H1 (cell line): ENCODE results near the gene TUBB8. TPM values are rescaled to one million over a fixed set of nuclear protein-coding genes. Genes with fewer than 3 reads are reported as not detected.

ENCODE experiments used
- CTCF ChIA-PET: fragments of 300-600 bp; sonication (Branson Sonifier 250); formaldehyde crosslinking; loops from one replicate; lab custom pipeline; 2021; ENCODE audit not compliant: partially characterized antibody; lab: Charles Lee
- POLR2A ChIA-PET: fragments of 300-600 bp; sonication (Branson Sonifier 250); formaldehyde crosslinking; loops from one replicate; lab custom pipeline; 2021; ENCODE audit warnings: inconsistent platforms; ENCODE audit not compliant: partially characterized antibody; lab: Charles Lee
- DNase-seq, 2 experiments: peaks; one replicate each; pipeline versions ENCODE4 v3.0.0 to v3.0.0-alpha.2; 2010 to 2022; ENCODE audit warnings: low spot score in 2 of 2, low read depth in 1 of 2, mixed read lengths in 1 of 2
- FAIRE-seq: peaks from 2 replicates; lab custom pipeline; 2011; peaks lifted over from hg19 to GRCh38; lab: Jason Lieb, UNC
- H2AFZ ChIP-seq: 2 replicates; pipeline ENCODE4 v1.8.1; 2012; ENCODE audit warnings: low read length, inconsistent platforms
- H2AK5ac ChIP-seq: 2 replicates; pipeline ENCODE4 v1.6.1; 2013; ENCODE audit warnings: low read depth, low read length
- H2BK120ac ChIP-seq: replicated peaks from 2 replicates; pipeline ENCODE3; 2013; ENCODE audit warnings: low read depth, low read length, inconsistent platforms
- H2BK12ac ChIP-seq: 2 replicates; pipeline ENCODE4 v1.6.1; 2013; ENCODE audit warnings: low read depth, low read length
- H2BK15ac ChIP-seq: 2 replicates; pipeline ENCODE4 v1.6.1; 2013; ENCODE audit warnings: low read length
- H2BK20ac ChIP-seq: 2 replicates; pipeline ENCODE4 v1.6.1; 2013; ENCODE audit warnings: low read length
- H2BK5ac ChIP-seq: 2 replicates; pipeline ENCODE4 v1.6.1; 2013; ENCODE audit warnings: low read depth, low read length
- H3K14ac ChIP-seq: 2 replicates; pipeline ENCODE4 v1.6.1; 2013; ENCODE audit warnings: inconsistent platforms; ENCODE audit not compliant: insufficient read length
- H3K18ac ChIP-seq: 2 replicates; pipeline ENCODE4 v1.6.1; 2013; ENCODE audit warnings: low read length; ENCODE audit errors: extremely low read depth
- H3K23ac ChIP-seq: 2 replicates; pipeline ENCODE4 v1.6.1; 2013; ENCODE audit warnings: inconsistent platforms; ENCODE audit not compliant: insufficient read length
- H3K23me2 ChIP-seq: 2 replicates; pipeline ENCODE4 v1.6.1; 2013; ENCODE audit warnings: low read depth, low read length
- H3K27ac ChIP-seq: 2 replicates; pipeline ENCODE4 v1.6.1; 2011; ENCODE audit warnings: low read depth, low read length, inconsistent platforms
- H3K27me3 ChIP-seq, 4 experiments: replicated peaks in 1 of 4; 1 replicate in 1 of 4; 2 replicates in 3 of 4; pipeline versions ENCODE4 v1.6.1 to v1.8.1; 2011 to 2013; ENCODE audit warnings: low read length in 3 of 4, mild to moderate bottlenecking in 3 of 4, inconsistent platforms in 2 of 4, mixed read lengths in 2 of 4, moderate library complexity in 1 of 4; ENCODE audit not compliant: control insufficient read depth in 3 of 4, insufficient read depth in 3 of 4; ENCODE audit errors: extremely low read depth in 1 of 4
- H3K36me3 ChIP-seq, 4 experiments: 2 replicates each; pipeline versions ENCODE4 v1.6.1 to v1.8.1; 2011 to 2013; ENCODE audit warnings: mild to moderate bottlenecking in 4 of 4, low read length in 3 of 4, moderate library complexity in 2 of 4, control low read depth in 1 of 4, inconsistent platforms in 1 of 4; ENCODE audit not compliant: insufficient read depth in 4 of 4, control insufficient read depth in 2 of 4
- H3K4ac ChIP-seq: replicated peaks from 2 replicates; pipeline ENCODE3; 2013; ENCODE audit warnings: low read length, low read depth, mixed read lengths, inconsistent platforms; ENCODE audit not compliant: insufficient read length
- H3K4me1 ChIP-seq, 4 experiments: replicated peaks in 1 of 4; 1 replicate in 1 of 4; 2 replicates in 3 of 4; pipeline versions ENCODE4 v1.6.1 to v1.8.1; 2011 to 2013; ENCODE audit warnings: low read length in 3 of 4, inconsistent platforms in 2 of 4, mixed read lengths in 1 of 4; ENCODE audit not compliant: insufficient read depth in 4 of 4, control insufficient read depth in 3 of 4
- H3K4me2 ChIP-seq, 2 experiments: 2 replicates each; pipeline versions ENCODE4 v1.6.1 to v1.8.1; 2011 to 2013; ENCODE audit warnings: low read depth in 2 of 2, low read length in 2 of 2, control low read depth in 1 of 2, inconsistent platforms in 1 of 2, mild to moderate bottlenecking in 1 of 2; ENCODE audit not compliant: insufficient read depth in 1 of 2
- H3K4me3 ChIP-seq, 4 experiments: fragments of 200-600, 300-600 bp in 1 of 4; sonication (generic), shearing (Covaris generic), sonication (Bioruptor Twin) in 1 of 4; 2 replicates each; pipeline versions ENCODE4 v1.5.1 to v1.8.1; 2011 to 2016; ENCODE audit warnings: low read length in 4 of 4, low read depth in 3 of 4, control low read depth in 2 of 4, inconsistent platforms in 2 of 4, mild to moderate bottlenecking in 2 of 4, mixed read lengths in 1 of 4, moderate library complexity in 1 of 4; ENCODE audit not compliant: insufficient read depth in 2 of 4; ENCODE audit errors: extremely low read depth in 1 of 4
- H3K56ac ChIP-seq: replicated peaks from 2 replicates; pipeline ENCODE3; 2013; ENCODE audit warnings: low read depth, mild to moderate bottlenecking, mixed read lengths, low read length, inconsistent platforms; ENCODE audit not compliant: insufficient read length
- H3K79me1 ChIP-seq: 2 replicates; pipeline ENCODE4 v1.6.1; 2013; ENCODE audit warnings: low read depth, low read length, control low read depth
- H3K79me2 ChIP-seq, 2 experiments: 2 replicates each; pipeline versions ENCODE4 v1.6.1 to v1.8.1; 2012 to 2013; ENCODE audit warnings: low read length in 2 of 2, mild to moderate bottlenecking in 2 of 2, inconsistent platforms in 1 of 2; ENCODE audit not compliant: insufficient read depth in 2 of 2, control insufficient read depth in 1 of 2
- H3K9ac ChIP-seq, 4 experiments: replicated peaks in 1 of 4; 1 replicate in 1 of 4; 2 replicates in 3 of 4; pipeline versions ENCODE4 v1.6.1 to v1.8.1; 2011 to 2013; ENCODE audit warnings: low read depth in 3 of 4, low read length in 3 of 4, control low read depth in 2 of 4, mild to moderate bottlenecking in 2 of 4, moderate library complexity in 2 of 4, inconsistent platforms in 1 of 4; ENCODE audit errors: extremely low read depth in 1 of 4
- H3K9me3 ChIP-seq, 2 experiments: 2 replicates each; pipeline versions ENCODE4 v1.6.1 to v1.8.1; 2012 to 2013; ENCODE audit warnings: mild to moderate bottlenecking in 2 of 2, moderate library complexity in 2 of 2, control low read depth in 1 of 2, inconsistent platforms in 1 of 2, low read depth in 1 of 2, low read length in 1 of 2, mixed read lengths in 1 of 2; ENCODE audit not compliant: insufficient read depth in 2 of 2
- H4K20me1 ChIP-seq, 2 experiments: replicated peaks in 1 of 2; 2 replicates each; pipeline versions ENCODE3 to v1.8.1; 2011 to 2013; ENCODE audit warnings: inconsistent platforms in 2 of 2, low read length in 2 of 2, mild to moderate bottlenecking in 1 of 2; ENCODE audit not compliant: insufficient read depth in 2 of 2, control insufficient read depth in 1 of 2
- H4K5ac ChIP-seq: 2 replicates; pipeline ENCODE4 v1.6.1; 2013; ENCODE audit warnings: low read length, low read depth, mixed read lengths, inconsistent platforms; ENCODE audit not compliant: insufficient read length
- H4K8ac ChIP-seq: 2 replicates; pipeline ENCODE4 v1.8.0; 2013; ENCODE audit warnings: mild to moderate bottlenecking, moderate library complexity, low read length, inconsistent platforms; ENCODE audit not compliant: insufficient read depth; ENCODE audit errors: extremely low read depth
- H4K91ac ChIP-seq: replicated peaks from 2 replicates; pipeline ENCODE3; 2013; ENCODE audit warnings: low read length, mixed read lengths, inconsistent platforms; ENCODE audit not compliant: insufficient read length
- CBX5 ChIP-seq: fragments of 300-800, 300-1000 bp; sonication (generic); IDR thresholded peaks from 2 replicates; pipeline ENCODE4 v1.7.1; 2016; ENCODE audit warnings: antibody characterized with exemption, low read length, low read depth
- EP300 ChIP-seq, 2 experiments: IDR thresholded peaks; 1 replicate in 1 of 2; 2 replicates in 1 of 2; pipeline ENCODE4 v1.6.1; 2011 to 2012; ENCODE audit warnings: low read depth in 2 of 2, low read length in 2 of 2, mild to moderate bottlenecking in 2 of 2, borderline replicate concordance in 1 of 2, inconsistent platforms in 1 of 2, moderate library complexity in 1 of 2
- EZH2 ChIP-seq: fragments of 200-600 bp; sonication (generic); IDR thresholded peaks from 2 replicates; pipeline ENCODE4 v1.7.1; 2012; ENCODE audit warnings: low read depth, mild to moderate bottlenecking, moderate library complexity, low read length, inconsistent platforms; ENCODE audit not compliant: severe bottlenecking
- KDM4A ChIP-seq: IDR thresholded peaks from one replicate; pipeline ENCODE4 v1.7.1; 2012; ENCODE audit warnings: low read depth, mild to moderate bottlenecking, moderate library complexity, low read length, inconsistent platforms; ENCODE audit not compliant: severe bottlenecking
- POU5F1 ChIP-seq: IDR thresholded peaks from 2 replicates; pipeline ENCODE4 v1.6.1; 2011; ENCODE audit warnings: low read depth, mild to moderate bottlenecking, low read length, moderate library complexity
- RAD21 ChIP-seq, 2 experiments: IDR thresholded peaks in 1 of 2; conservative IDR thresholded peaks in 1 of 2; 2 replicates each; pipeline ENCODE4 v1.6.1; 2011; ENCODE audit warnings: low read depth in 2 of 2, low read length in 2 of 2, improper control_type of control experiment in 1 of 2, inconsistent platforms in 1 of 2, mild to moderate bottlenecking in 1 of 2, moderate library complexity in 1 of 2
- RNF2 ChIP-seq: fragments of 200-900, 300-1000 bp; sonication (generic); IDR thresholded peaks from 2 replicates; pipeline ENCODE4 v1.7.1; 2016; ENCODE audit warnings: borderline replicate concordance, low read depth, mild to moderate bottlenecking, antibody characterized with exemption, low read length; ENCODE audit not compliant: poor library complexity, severe bottlenecking; ENCODE audit errors: missing control alignments
- SIX5 ChIP-seq: IDR thresholded peaks from 2 replicates; pipeline ENCODE4 v1.6.1; 2011; ENCODE audit warnings: mild to moderate bottlenecking, low read depth, low read length
- TAF7 ChIP-seq: optimal IDR thresholded peaks from 2 replicates; pipeline ENCODE3; 2011; ENCODE audit warnings: low read depth, mild to moderate bottlenecking, inconsistent platforms, low read length, moderate library complexity, borderline replicate concordance
- TBP ChIP-seq: IDR thresholded peaks from 2 replicates; pipeline ENCODE4 v1.6.1; 2011; ENCODE audit warnings: low read depth, low read length, improper control_type of control experiment
- USF2 ChIP-seq: IDR thresholded peaks from 2 replicates; pipeline ENCODE4 v1.6.1; 2011; ENCODE audit warnings: low read length, improper control_type of control experiment
- YY1 ChIP-seq: IDR thresholded peaks from 2 replicates; pipeline ENCODE4 v1.6.1; 2011; ENCODE audit warnings: low read depth, mild to moderate bottlenecking, low read length
- WGBS, 2 experiments: shearing (Covaris generic) in 1 of 2; methylation state at CpG; one replicate each; pipeline versions ENCODE4 v1.1.6 to v1.1.7; 2013 to 2015; ENCODE audit warnings: low lambda C conversion rate in 2 of 2, mixed read lengths in 2 of 2, inconsistent platforms in 1 of 2, low coverage in 1 of 2, missing lambda C conversion rate in 1 of 2; ENCODE audit not compliant: insufficient replicate concordance in 2 of 2, insufficient coverage in 1 of 2, insufficient read length in 1 of 2; ENCODE audit errors: extremely low coverage in 1 of 2, missing lambda C conversion rate in 1 of 2; 5-methylcytosine and 5-hydroxymethylcytosine counted together
- polyA plus RNA-seq, 7 experiments: library from polyadenylated mRNA; depleted of rRNA in 3 of 7; stranded (reverse) in 5 of 7; unstranded in 2 of 7; fragments of >200 nt in 5 of 7; fragments of 200-250 nt in 2 of 7; gene quantifications; 1 replicate in 5 of 7; 2 replicates in 1 of 7; 4 replicates in 1 of 7; pipeline versions ENCODE4 v1.2.1 to v1.2.3, GENCODE V29; 2011 to 2013; ENCODE audit warnings: missing spikeins in 2 of 7, mixed read lengths in 2 of 7
- total RNA-seq: library from RNA; stranded (reverse); fragmentation: NEBNext Ultra II Directional; extraction: Animal tissue kit (Norgen Biotek cat#: 25700); gene quantifications from 2 replicates; pipeline ENCODE4 v1.2.1, GENCODE V29; 2021

The TUBB8 gene
- total and polyA plus RNA-seq, 2 of the 8 experiments (the other 6 are each of a cell fraction or from before 2014, with no cell fraction given), result 1.4 to 1.5 TPM

- H3K4me1 ChIP-seq, result no peaks in the 10 kb centered on the region; a peak in 1 of 7 replicates
- CTCF ChIA-PET, result no interaction called here
- H3K79me2 ChIP-seq, result no peaks in the 10 kb centered on the region
- no peak overlapping the region for H3K4ac ChIP-seq
- DNase-seq (no peak), FAIRE-seq (no peak)
- H2BK120ac ChIP-seq, result no peak overlapping the region
- H3K23me2 ChIP-seq, result no peaks in the 10 kb centered on the region
- H3K4me3 ChIP-seq, result no peak overlapping the region
- no peak overlapping the region for H2AK5ac ChIP-seq
- WGBS, 2 experiments, result 88% methylated on average over 1 of the region's 1 CpG; no CpG with 5 or more reads in 1 of the 2 experiments
- H4K91ac ChIP-seq, result no peak overlapping the region
- H2AFZ ChIP-seq, result no peak overlapping the region
- POLR2A ChIA-PET, result no interaction called here
- H3K27me3 ChIP-seq, result no peaks in the 10 kb centered on the region
- no peak overlapping the region for H2BK12ac ChIP-seq
- no peak overlapping the region for H2BK20ac ChIP-seq
- H4K5ac ChIP-seq, result no peak overlapping the region
- peaks cover 7 to 29% of the 10 kb centered on the region in 2 experiments; a peak in 3 of 4 replicates for H3K9me3 ChIP-seq
- no peak overlapping the region for H3K56ac ChIP-seq
- no peak overlapping the region for H3K4me2 ChIP-seq
- H4K20me1 ChIP-seq, result no peaks in the 10 kb centered on the region
- H3K18ac ChIP-seq, result no peak overlapping the region
- no peaks in the 10 kb centered on the region for H3K79me1 ChIP-seq
- no peak overlapping the region for H4K8ac ChIP-seq
- H3K23ac ChIP-seq, result no peak overlapping the region
- no peak overlapping the region for H2BK15ac ChIP-seq
- H3K36me3 ChIP-seq, result no peaks in the 10 kb centered on the region
- H3K9ac ChIP-seq, result no peak overlapping the region
- H2BK5ac ChIP-seq, result no peak overlapping the region
- H3K27ac ChIP-seq, result no peak overlapping the region
- no peak overlapping the region for H3K14ac ChIP-seq
- TF ChIP-seq RAD21 (IDR thresholded peaks at IDR 0.05 in 1 of 2, conservative IDR thresholded peaks at IDR 0.05 in 1 of 2; ENCODE audit: low read depth in 2 of 2, low read length in 2 of 2) (no peak), YY1 (no peak), EZH2 (no peak), EP300 (IDR thresholded peaks at IDR 0.05; ENCODE audit: borderline replicate concordance in 1 of 2, low read depth in 2 of 2, low read length in 2 of 2) (no peak), RNF2 (no peak), SIX5 (no peak), POU5F1 (no peak), KDM4A (no peak), TBP (no peak), USF2 (no peak), TAF7 (no peak), CBX5 (no peak)
Measured at GRCh38 chr10:90161-90560, 41.1 kb upstream of the TUBB8 start.
